NCI-H2227 (cell line): ENCODE results near the gene LARP4B.
"Not testable (repeated sequence)": the region's sequence is repeated elsewhere in the genome, so short reads cannot be mapped to it uniquely, and the experiment has no call there.

Experiments used
- DNase-seq: peaks from one replicate; lab custom pipeline; 2025; ENCODE audit not compliant: unreplicated experiment; lab: John Stamatoyannopoulos, UW

The LARP4B gene

GRCh38 chr10:774661-775244, 156.8 kb downstream of the LARP4B start:
- DNase-seq, result no peak

GRCh38 chr10:774223-774622, 157.3 kb downstream of the LARP4B start:
- DNase-seq, result no peak

- DNase-seq, result no peak
Measured at GRCh38 chr10:773562-774161, 157.8 kb downstream of the LARP4B start.

- no peak for DNase-seq
Measured at GRCh38 chr10:772227-772637, 159.3 kb downstream of the LARP4B start.

- no peak for DNase-seq
Measured at GRCh38 chr10:771647-772046, 159.9 kb downstream of the LARP4B start.

- DNase-seq, result no peak
Measured at GRCh38 chr10:770975-771374, 160.5 kb downstream of the LARP4B start.

GRCh38 chr10:770048-770712, 161.3 kb downstream of the LARP4B start:
- not testable (repeated sequence) for DNase-seq

- DNase-seq, result no peak
Measured at GRCh38 chr10:767794-768193, 163.7 kb downstream of the LARP4B start.

GRCh38 chr10:767211-767610, 164.3 kb downstream of the LARP4B start:
- DNase-seq, result no peak

GRCh38 chr10:761376-761775, 170.1 kb downstream of the LARP4B start:
- DNase-seq, result no peak

GRCh38 chr10:760622-761021, 170.9 kb downstream of the LARP4B start:
- DNase-seq, result no peak

GRCh38 chr10:759898-760477, 171.5 kb downstream of the LARP4B start:
- DNase-seq, result no peak
